ENCODE results near the gene LRTM2.
"Not testable (repeated sequence)": the region's sequence is repeated elsewhere in the genome, so short reads cannot be mapped to it uniquely, and the experiment has no call there.

The LRTM2 gene

DNA sequence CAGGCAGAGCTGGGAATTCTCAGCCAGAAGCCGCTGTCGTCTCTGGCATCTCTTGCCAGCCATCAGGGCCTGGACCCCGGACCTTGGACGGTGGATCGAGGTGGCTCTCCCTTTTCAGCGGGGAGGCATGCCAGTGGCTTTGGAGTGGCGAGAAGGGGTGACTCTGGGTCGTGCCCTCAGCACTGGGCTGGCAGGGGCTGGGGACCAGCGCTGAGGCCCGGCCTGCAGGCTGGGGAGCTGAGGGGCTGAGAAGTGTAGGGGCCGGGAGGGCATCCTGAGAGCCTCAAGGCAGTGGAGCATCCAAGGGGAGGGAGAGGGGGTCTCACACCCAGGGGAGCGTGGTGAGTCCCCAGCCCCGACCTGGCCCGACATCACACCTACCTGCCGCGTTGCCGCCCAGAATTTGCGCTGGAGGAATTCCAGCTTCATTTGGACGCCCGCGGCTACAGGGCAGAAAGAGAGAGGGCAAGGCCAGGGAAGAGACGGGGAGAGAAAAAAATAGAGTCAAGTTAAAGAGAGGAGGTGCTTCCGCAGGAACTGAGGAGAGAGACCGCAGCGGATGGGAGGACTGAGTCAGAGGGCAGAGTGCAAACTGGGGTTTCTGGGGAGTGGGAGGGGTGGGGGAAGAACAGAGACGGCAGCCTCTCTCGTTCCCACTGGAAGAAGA, 9.0 kb upstream of the LRTM2 start:
- peak in 1 of 3 donors; percentile 14 for DNase-seq (ENCODE audit: low read depth in 3 of 3)

DNA sequence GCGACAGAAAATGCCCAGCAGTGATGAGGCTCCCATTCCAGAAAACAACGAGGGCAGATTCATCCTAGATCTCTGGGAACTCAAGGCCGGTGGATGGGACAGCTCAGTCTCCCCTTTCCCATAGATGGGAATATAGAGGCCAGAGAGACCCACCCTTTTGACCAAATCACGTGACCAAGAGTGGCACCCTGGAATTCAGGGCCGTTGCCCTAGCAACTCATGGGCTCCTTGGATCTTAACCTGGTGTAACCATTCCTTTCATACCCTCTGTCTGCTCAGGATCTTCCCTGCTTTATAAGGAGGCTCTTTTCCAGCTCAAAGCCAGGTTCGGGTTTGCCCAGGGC, 8.4 kb upstream of the LRTM2 start:
- DNase-seq (ENCODE audit: low read depth in 3 of 3) = no peak

- DNase-seq (ENCODE audit: low read depth in 3 of 3) = no peak
Observed at GRCh38 chr12:1812650-1813302, 7.6 kb upstream of the LRTM2 start.

DNA sequence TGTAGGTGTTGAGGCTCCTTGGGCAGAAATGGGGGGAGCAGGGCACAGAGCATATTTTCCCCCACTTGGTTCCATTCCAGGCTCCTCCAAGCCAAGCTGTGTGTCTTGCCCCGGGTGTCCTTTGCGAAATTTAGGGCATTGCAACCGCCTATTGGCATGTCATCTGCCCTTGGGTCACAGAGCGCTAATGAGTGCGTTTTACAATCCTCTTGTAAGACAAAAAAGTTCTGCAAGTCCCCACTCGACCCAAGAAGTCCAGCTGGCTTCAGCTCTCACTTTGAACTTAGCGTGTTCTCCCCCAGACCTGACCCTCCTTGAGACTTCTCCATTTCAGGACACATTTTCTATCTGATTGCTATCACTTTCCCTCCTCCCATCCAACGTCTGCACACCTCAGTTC, 6.1 kb upstream of the LRTM2 start:
- no peak for DNase-seq (ENCODE audit: low read depth in 3 of 3)

- DNase-seq (ENCODE audit: low read depth in 3 of 3) = no peak
Observed at GRCh38 chr12:1815108-1815507, 5.3 kb upstream of the LRTM2 start.

DNA sequence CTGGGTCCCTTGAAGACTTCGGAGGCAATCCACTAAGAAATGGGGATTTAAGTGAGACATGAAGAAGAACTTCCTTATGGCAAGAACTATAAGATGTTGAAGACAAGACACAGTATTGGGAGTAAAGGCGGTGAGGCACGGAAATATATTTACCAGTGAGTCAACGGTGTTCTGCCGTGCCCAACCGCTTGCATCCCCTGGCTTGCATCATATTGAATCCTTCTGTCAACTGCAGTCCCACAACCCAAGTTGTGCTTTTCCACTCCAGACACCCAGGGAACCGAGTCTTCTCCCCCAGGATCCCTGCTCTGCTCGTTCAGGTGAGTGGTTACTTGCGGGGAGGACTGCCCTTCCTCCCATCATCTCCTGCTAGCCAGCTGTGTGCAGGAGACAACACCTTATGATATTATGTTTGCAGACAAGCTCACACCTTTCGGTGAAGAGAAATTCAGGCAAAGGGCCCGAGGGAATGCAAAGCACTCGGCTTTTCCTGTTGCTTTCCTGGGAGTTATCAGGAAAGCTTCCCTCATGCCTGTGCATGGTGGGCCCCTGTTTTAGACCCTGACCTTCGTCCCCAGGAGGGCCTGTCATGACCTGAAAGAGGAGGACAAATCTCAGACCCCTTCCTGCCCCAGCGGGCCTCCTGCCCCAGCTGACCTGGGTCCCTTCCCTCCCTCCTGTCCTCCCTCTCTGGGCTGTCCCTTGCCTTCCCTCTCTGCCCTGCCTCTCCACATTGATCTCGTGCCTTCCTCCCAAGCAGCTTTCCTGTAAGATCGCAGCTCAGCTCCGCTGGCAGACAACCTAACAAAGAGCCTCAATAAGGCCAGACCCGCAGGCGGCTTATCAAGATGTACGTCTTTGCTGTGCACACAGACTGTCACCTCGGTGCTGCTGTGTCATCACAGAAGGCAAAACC, 4.3 kb upstream of the LRTM2 start:
- DNase-seq (ENCODE audit: low read depth in 3 of 3) = no peak

DNA sequence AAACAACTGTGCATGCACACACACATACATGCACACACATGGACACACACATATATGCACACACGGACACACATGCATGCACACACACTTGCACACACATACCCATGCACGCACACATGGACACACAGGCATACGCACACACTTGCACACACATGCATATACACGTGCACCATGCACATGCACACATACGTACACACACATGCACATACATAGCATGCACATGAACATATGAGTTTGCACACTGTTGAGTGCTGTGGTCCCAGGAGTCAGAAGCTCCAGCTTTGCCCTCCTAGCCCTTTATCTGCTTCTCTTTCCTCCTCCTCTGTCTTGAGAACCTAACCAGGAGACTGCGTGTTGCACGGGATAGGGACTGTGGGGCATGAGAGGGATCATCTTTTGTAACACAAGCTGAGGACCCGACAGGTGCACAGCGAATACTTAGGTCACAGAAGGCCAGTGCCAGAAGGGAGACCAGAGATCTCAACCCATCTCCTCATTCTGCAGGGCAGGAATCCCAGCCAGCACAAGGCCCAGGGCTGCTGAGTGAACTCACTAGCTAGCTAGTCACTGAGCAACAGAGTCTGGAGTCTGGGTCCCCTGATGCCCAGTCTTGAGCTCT, 3.5 kb upstream of the LRTM2 start:
- DNase-seq (ENCODE audit: low read depth in 3 of 3) = no peak

DNA sequence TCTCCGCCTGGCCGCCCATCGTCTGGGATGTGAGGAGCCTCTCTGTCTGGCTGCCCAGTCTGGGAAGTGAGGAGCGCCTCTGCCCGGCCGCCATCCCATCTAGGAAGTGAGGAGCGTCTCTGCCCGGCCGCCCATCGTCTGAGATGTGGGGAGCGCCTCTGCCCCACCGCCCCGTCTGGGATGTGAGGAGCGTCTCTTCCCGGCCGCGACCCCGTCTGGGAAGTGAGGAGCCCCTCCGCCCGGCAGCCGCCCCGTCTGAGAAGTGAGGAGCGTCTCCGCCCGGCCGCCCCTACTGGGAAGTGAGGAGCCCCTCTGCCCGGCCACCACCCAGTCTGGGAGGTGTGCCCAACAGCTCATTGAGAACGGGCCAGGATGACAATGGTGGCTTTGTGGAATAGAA, 2.4 kb upstream of the LRTM2 start:
- not testable (repeated sequence) for DNase-seq (ENCODE audit: low read depth in 3 of 3)

DNA sequence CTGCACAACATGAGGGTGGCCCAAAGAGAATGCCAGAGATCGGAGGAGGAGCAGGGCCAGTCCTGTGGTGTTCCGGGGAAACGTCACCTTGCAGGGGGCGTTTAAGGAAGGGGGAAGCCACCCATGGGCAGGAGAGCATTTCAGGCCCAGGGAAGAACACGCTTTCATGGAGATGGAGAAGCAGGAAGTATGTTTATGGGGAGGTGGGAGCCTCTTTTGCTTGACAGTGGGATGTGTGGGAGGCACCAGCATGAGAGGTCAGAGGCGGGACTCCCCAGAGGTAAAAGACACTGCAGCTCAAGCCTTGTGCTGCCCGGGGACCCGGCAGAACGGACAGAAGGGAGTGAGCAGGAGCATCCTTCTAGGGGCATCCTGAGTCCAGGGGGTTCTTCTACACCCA, 1.3 kb upstream of the LRTM2 start:
- no peak for DNase-seq (ENCODE audit: low read depth in 3 of 3)

GRCh38 chr12:1819571-1819970, 794 bp upstream of the LRTM2 start:
- no peak for DNase-seq (ENCODE audit: low read depth in 3 of 3)

DNA sequence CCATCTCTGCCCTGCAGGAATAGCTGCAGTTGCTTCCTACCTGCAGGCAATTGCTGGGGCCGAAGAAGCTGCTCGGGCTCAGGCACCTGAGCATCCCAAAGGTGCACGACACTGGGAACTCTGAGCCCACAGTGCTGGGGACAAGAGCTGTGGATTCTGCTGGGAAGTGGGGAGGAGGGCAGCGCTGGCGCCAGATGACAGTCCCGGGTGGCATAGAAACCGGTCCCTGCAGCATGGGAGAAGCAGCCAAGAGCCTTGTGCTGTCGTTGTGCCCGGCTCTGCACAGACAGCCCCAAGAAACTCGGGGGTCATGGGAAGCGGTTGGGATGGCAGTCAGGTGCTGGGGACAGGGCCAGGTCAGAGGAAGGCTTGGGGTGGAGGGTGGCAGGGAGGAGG, 529 bp downstream of the LRTM2 start:
- no peak for DNase-seq (ENCODE audit: low read depth in 3 of 3)

- no peak for DNase-seq (ENCODE audit: low read depth in 3 of 3)
Observed at GRCh38 chr12:1821805-1822204, 1.4 kb downstream of the LRTM2 start.

GRCh38 chr12:1822699-1823098, 2.3 kb downstream of the LRTM2 start:
- no peak for DNase-seq (ENCODE audit: low read depth in 3 of 3)

- DNase-seq (ENCODE audit: low read depth in 3 of 3) = no peak
Observed at GRCh38 chr12:1823237-1823636, 2.9 kb downstream of the LRTM2 start.

DNA sequence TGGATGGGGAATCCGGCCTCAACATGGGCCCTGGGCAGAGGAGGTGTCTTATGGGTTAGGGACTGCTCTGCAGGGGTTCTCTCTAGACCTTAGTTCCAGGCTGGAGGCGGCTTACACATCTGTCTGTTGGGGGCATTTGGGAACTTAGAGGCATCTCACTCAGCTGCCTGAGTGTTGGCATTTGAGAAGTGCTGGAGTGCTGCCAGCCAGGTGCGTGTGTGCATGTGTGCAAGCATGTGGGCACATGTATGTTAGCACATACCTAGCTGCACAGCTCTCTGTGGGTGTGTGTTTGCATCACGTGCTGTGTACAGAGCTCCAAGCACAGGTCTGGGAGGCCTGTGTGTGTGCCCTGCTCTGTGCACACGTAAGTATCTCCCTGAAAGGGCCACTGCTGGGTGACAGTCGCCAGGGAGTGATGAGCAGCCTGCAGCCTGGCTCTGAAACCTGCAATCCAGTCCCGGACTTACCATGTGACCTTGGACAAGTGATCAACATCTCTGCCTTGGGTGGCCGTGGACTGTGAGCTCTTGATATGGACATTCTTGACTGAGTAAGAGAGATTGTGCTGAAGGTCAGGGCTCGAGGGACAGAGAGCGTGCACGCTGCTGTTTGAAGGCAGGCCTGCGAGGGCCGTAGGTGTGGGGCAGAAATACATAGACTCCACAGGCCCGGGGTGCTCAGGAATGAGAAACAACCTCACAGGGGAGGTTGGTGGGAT, 5.2 kb downstream of the LRTM2 start:
- DNase-seq (ENCODE audit: low read depth in 3 of 3) = no peak

DNA sequence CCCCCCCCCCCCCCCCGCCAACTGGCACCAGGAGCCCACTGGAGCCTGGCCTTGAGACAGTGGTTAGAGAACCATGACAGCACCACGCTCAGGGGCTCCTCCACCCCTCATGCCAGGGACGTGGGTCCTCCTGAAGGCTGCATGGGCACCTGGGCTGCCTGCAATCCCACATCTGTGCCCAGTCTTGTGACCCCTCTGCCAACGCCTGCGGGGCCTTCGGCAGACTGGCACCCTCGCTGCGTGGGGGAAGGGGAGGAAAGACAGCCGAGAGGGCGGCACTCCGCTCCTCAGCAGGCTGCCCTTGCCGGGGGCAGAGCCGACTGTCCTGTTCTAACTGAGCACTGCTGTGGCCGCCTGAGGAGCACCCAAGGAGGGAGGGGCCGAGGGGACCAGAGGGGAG, 6.0 kb downstream of the LRTM2 start:
- DNase-seq (ENCODE audit: low read depth in 3 of 3) = no peak

DNA sequence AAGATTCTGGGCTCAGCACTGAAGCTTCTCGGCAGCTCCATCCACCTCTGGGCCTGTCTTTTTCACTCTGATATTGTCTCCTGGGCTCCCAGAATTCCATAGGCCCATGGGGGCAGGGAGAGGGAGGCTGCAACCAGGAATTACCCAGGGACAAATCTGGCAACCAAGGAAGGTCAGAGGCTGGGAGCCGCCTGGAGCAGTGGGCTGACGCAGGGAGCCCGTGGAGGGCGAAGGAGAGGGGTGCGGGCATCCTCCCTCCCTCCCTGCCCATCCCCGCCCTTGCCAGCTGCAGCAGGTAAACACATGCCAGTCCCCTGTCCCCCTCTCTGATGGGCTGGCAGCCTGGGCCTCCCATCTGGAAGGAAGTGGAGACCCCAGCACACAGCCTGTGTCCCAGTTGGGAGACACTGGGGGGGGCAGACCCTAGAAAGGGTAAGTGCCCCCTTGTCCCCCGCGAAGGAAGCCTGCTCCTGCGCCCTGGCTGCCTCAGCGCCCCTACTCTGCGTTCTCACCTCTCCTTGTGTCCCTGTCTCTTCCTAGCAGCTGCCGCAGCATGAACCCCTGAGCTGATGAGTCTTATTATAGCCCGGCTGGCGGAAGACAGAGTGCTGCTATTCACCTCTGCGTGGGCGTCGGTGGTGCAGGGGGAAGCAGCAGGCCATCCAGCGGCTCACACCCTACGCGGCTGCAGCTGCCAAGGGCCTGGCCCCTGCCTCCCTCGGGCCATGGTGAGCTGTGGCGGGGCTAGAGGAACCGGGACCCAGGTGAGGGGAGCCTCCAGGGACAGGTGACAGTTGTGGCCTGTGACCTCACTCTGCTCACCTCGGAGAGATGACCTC, 6.7 kb downstream of the LRTM2 start:
- DNase-seq (ENCODE audit: low read depth in 3 of 3) = no peak

DNA sequence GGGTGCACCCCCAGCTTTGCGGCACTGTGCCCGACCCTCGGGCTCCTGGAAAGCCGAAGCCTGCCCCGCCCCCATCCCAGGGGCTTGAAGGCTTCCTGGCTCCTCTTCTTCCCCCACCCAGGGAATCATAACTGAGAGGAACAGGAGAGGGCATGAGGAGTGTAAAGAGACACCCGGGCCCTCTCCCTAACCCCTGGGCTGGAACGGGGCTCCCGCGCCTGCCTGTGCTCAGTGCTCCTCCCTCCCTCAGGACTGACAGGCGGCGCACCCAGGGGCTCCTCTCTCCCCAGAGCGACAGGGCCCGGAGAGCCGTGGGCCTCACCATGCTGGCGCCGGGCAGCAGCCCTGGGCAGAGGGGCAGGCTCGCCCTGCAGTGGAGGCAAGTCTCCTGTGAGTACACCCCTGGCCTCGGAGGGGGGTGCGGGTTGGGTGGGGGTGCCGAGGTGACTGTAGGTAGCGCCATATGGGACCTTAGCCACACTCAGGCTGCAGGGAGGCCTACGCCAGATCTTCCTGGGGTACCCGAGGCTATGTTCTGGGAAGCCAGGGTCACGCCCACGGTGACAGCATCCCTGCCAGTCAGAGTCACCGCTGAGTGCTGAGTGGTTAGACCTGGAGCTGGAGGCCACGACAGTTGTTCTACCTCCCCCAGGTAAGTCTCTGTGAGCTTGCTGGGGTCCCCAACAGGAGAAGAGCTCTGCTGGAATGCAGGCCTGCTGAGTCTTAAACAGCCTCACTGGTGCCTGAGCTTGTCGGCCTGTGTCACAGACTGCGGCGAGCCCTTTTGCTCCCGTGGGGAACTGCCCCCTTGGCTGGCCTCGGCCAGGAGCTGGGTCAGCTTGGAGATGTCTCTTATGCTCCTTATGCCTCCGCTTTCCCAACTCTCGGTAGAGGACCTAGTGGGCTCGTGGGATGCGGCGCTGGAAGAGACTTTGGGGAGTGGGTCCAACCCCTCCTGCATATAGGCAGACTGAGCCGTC, 7.8 kb downstream of the LRTM2 start:
- DNase-seq (ENCODE audit: low read depth in 3 of 3) = no peak

- no peak for DNase-seq (ENCODE audit: low read depth in 3 of 3)
Observed at GRCh38 chr12:1828856-1829255, 8.5 kb downstream of the LRTM2 start.

Measured in stimulated activated CD4-positive, alpha-beta T cell treated with anti-CD3 and anti-CD28 coated beads, TNF-alpha, amount 100 ng/mL, for 48 hours (primary cell).